ENCODE measurements around the gene EPS8.

EPS8 gene

GRCh38 chr12:15789220-15790171, at the start of gene EPS8:
EPS8 (minus strand) TSS chr12:15789388; CDS start chr12:15682951, 106,437 bp downstream.
- Histone ChIP-seq H3K4me1 (ENCODE audit: insufficient read depth, low read length, poor library complexity, severe bottlenecking) (no peaks in the 10 kb centered on the region), H3K9me3 (ENCODE audit: insufficient read depth, low read depth, low read length) (no peaks in the 10 kb centered on the region), H4K20me1 (ENCODE audit: insufficient read depth, low read length, poor library complexity, severe bottlenecking) (no peaks in the 10 kb centered on the region), H3K36me3 (ENCODE audit: insufficient read depth, low read length) (no peaks in the 10 kb centered on the region), H3K4me3 (ENCODE audit: low read length, poor library complexity, severe bottlenecking) (no peak within 1 kb of the TSS), H3K27me3 (ENCODE audit: insufficient read depth, low read length, poor library complexity, severe bottlenecking) (no peaks in the 10 kb centered on the region), H3F3A (ENCODE audit: low read depth) (no peaks in the 10 kb centered on the region), H3K4me2 (ENCODE audit: low read depth, low read length, poor library complexity, severe bottlenecking) (no peak within 1 kb of the TSS), H3K9ac (ENCODE audit: low read depth, low read length, poor library complexity, severe bottlenecking) (no peak within 1 kb of the TSS), H3K79me2 (ENCODE audit: insufficient read depth, low read length) (no peaks in the 10 kb centered on the region), H3K9me2 (replicated peaks; ENCODE audit: low read depth, low read length) (no peaks in the 10 kb centered on the region), H2AFZ (ENCODE audit: low read length) (no peak within 1 kb of the TSS)
- TF ChIP-seq EZH2phosphoT487 (IDR thresholded peaks at IDR 0.05; ENCODE audit: borderline replicate concordance): no peak
- TF ChIP-seq, protein P1, sequence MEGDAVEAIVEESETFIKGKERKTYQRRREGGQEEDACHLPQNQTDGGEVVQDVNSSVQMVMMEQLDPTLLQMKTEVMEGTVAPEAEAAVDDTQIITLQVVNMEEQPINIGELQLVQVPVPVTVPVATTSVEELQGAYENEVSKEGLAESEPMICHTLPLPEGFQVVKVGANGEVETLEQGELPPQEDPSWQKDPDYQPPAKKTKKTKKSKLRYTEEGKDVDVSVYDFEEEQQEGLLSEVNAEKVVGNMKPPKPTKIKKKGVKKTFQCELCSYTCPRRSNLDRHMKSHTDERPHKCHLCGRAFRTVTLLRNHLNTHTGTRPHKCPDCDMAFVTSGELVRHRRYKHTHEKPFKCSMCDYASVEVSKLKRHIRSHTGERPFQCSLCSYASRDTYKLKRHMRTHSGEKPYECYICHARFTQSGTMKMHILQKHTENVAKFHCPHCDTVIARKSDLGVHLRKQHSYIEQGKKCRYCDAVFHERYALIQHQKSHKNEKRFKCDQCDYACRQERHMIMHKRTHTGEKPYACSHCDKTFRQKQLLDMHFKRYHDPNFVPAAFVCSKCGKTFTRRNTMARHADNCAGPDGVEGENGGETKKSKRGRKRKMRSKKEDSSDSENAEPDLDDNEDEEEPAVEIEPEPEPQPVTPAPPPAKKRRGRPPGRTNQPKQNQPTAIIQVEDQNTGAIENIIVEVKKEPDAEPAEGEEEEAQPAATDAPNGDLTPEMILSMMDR (conservative IDR thresholded peaks at IDR 0.05; ENCODE audit: low read length): no peak

GRCh38 chr12:15837141-15837790, 48.1 kb upstream of the EPS8 start:
- no peaks in the 10 kb centered on the region for H3K36me3 ChIP-seq (ENCODE audit: insufficient read depth, low read length)
- no peaks in the 10 kb centered on the region for H3K9me2 ChIP-seq (replicated peaks; ENCODE audit: low read depth, low read length)
- no peak overlapping the region for H3K4me3 ChIP-seq (ENCODE audit: low read length, poor library complexity, severe bottlenecking)
- no peaks in the 10 kb centered on the region for H3K79me2 ChIP-seq (ENCODE audit: insufficient read depth, low read length)
- no peak overlapping the region for H2AFZ ChIP-seq (ENCODE audit: low read length)
- TF ChIP-seq, protein P1 (conservative IDR thresholded peaks at IDR 0.05; ENCODE audit: low read length): no peak
- TF ChIP-seq EZH2phosphoT487 (IDR thresholded peaks at IDR 0.05; ENCODE audit: borderline replicate concordance): no peak
- H3K9me3 ChIP-seq (ENCODE audit: insufficient read depth, low read depth, low read length): no peaks in the 10 kb centered on the region
- H3K4me1 ChIP-seq (ENCODE audit: insufficient read depth, low read length, poor library complexity, severe bottlenecking): no peaks in the 10 kb centered on the region
- H3K9ac ChIP-seq (ENCODE audit: low read depth, low read length, poor library complexity, severe bottlenecking): no peak overlapping the region
- H4K20me1 ChIP-seq (ENCODE audit: insufficient read depth, low read length, poor library complexity, severe bottlenecking): no peaks in the 10 kb centered on the region
- no peaks in the 10 kb centered on the region for H3F3A ChIP-seq (ENCODE audit: low read depth)
- no peaks in the 10 kb centered on the region for H3K27me3 ChIP-seq (ENCODE audit: insufficient read depth, low read length, poor library complexity, severe bottlenecking)
- H3K4me2 ChIP-seq (ENCODE audit: low read depth, low read length, poor library complexity, severe bottlenecking): no peak overlapping the region

DNA sequence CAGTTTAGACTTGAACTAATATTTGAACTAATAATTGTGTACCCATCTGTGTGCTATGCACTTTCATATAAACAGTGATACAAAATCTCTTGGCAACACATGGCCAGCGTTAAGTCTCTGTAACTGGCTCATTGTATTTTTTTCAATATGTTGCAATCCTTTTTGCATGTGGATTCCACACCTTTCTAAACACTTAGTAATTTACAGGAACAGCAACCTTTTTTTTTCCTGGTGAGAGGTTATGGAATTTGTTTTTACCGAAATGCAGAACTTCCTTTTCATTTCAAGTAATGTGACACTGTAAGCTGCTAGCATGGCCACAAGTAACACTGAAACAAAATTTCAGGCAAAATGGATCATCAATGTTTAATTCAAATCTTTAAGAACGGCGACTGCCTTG, 45.4 kb upstream of the EPS8 start:
- Histone ChIP-seq H3F3A (ENCODE audit: low read depth) (no peaks in the 10 kb centered on the region), H3K4me1 (ENCODE audit: insufficient read depth, low read length, poor library complexity, severe bottlenecking) (no peaks in the 10 kb centered on the region), H3K9ac (ENCODE audit: low read depth, low read length, poor library complexity, severe bottlenecking) (no peak overlapping the region), H3K36me3 (ENCODE audit: insufficient read depth, low read length) (no peaks in the 10 kb centered on the region), H3K4me2 (ENCODE audit: low read depth, low read length, poor library complexity, severe bottlenecking) (no peak overlapping the region), H3K79me2 (ENCODE audit: insufficient read depth, low read length) (no peaks in the 10 kb centered on the region), H3K27me3 (ENCODE audit: insufficient read depth, low read length, poor library complexity, severe bottlenecking) (no peaks in the 10 kb centered on the region), H4K20me1 (ENCODE audit: insufficient read depth, low read length, poor library complexity, severe bottlenecking) (no peaks in the 10 kb centered on the region), H3K4me3 (ENCODE audit: low read length, poor library complexity, severe bottlenecking) (no peak overlapping the region), H3K9me2 (replicated peaks; ENCODE audit: low read depth, low read length) (no peaks in the 10 kb centered on the region), H2AFZ (ENCODE audit: low read length) (no peak overlapping the region), H3K9me3 (ENCODE audit: insufficient read depth, low read depth, low read length) (no peaks in the 10 kb centered on the region)
- TF ChIP-seq, protein P1 (conservative IDR thresholded peaks at IDR 0.05; ENCODE audit: low read length): no peak
- TF ChIP-seq EZH2phosphoT487 (IDR thresholded peaks at IDR 0.05; ENCODE audit: borderline replicate concordance): no peak
